NCI-H1092 (cell line): Measurements from ENCODE around the gene AKAP13.

Source experiments
- DNase-seq: peaks from one replicate; lab custom pipeline; 2025; lab: John Stamatoyannopoulos, UW

Gene AKAP13

DNA sequence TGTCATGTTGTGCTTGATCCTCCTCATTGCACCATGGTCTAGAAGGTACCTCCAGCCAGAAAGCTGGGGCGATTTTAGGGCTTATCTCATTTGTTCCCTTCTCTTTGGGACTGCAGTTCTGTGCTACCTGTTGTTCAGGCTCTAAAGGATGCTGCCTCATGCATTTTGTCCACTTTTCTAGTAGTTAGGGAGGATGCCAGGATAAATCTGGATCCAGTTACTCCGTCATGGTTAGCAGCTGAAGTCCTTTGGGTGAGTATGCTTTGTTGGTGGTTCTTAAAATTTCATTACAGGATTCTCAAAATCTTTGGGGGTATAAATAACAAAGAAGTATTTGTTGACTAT lies 8.9 kb downstream of the AKAP13 start:
- no peak for DNase-seq

- DNase-seq, result no peak
These were observed 9.4 kb downstream of the AKAP13 start for GRCh38 chr15:85389772-85390171.

- no peak for DNase-seq
These were observed 12.8 kb downstream of the AKAP13 start for GRCh38 chr15:85393210-85393609.

DNA sequence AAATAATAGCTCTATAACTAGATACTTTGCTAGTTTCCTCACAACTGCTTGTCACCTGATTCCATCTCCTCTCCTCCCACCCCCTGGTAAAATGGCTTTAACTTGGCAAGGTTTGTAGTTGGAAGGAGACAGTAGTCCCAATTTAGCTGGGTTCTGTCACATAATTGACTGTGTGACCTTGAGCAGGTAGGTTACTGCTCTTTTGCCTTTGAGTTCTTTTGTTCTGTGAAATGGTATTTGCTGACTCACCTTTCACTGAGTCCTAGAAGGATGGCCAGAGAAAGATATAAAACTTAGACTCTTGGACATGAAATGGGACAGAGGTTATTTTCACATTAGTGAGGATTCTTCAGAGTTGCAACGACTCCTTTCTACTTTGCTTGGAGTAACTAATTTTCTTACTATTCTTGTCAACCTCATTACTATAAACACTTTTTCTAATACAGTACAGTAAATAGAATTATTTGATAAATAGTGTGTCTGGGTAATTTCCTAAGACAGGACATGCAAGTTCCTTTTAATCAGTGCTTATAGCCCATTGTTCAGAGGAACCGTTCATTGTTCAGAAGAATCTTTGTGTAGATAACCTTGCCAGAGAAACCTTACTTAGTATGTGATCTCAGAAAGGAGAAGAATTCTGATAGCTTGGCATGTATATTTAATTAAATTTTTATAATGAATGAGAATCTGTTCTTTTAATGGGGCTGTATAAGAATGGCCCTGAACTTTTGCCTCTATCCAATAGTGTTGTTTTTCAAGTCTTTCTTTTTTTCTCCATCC lies 14.3 kb downstream of the AKAP13 start:
- no peak for DNase-seq

GRCh38 chr15:85396554-85396953 lies 16.2 kb downstream of the AKAP13 start:
- DNase-seq, result no peak

DNA sequence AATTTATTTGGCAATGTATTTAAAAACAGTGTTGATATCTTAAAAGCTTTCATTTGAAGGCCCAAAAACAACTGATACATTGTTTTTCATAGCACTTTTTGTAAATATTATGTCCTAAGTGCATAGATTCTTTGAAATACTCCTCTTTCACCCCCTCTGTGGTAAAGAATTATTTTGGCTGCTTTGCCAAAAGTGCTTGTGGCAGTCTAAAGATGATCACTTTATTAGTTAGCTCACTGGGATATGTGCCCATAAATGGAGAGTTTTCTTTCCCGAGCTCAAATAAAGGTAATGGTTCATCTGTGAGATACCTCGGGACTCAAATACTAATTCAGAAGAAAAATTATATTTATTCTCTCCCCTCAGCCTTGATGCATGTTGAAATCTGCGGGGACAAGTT lies 16.7 kb downstream of the AKAP13 start:
- no peak for DNase-seq

DNA sequence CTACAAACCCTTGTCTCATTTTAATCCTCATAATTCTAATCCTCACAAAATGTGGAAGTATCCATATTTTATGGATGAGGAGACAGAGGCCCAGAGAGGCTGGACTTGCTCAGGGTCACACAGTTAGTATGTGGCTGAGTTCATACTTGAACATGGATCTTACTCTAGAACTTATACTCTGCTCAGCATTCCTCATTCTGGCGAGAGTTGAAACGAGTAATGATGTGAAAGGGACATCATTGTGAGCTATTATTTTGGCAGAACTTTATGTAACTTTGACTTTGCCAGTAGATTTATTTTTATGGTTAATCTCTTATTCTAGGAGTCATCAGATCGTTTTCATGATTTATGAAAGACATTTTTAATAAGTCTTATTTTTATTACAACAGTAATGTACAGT lies 17.5 kb downstream of the AKAP13 start:
- no peak for DNase-seq

GRCh38 chr15:85398822-85399221 lies 18.4 kb downstream of the AKAP13 start:
- DNase-seq, result no peak

GRCh38 chr15:85399627-85400026 lies 19.2 kb downstream of the AKAP13 start:
- DNase-seq, result no peak

- DNase-seq, result no peak
These were observed 20.2 kb downstream of the AKAP13 start for GRCh38 chr15:85400606-85401005.

DNA sequence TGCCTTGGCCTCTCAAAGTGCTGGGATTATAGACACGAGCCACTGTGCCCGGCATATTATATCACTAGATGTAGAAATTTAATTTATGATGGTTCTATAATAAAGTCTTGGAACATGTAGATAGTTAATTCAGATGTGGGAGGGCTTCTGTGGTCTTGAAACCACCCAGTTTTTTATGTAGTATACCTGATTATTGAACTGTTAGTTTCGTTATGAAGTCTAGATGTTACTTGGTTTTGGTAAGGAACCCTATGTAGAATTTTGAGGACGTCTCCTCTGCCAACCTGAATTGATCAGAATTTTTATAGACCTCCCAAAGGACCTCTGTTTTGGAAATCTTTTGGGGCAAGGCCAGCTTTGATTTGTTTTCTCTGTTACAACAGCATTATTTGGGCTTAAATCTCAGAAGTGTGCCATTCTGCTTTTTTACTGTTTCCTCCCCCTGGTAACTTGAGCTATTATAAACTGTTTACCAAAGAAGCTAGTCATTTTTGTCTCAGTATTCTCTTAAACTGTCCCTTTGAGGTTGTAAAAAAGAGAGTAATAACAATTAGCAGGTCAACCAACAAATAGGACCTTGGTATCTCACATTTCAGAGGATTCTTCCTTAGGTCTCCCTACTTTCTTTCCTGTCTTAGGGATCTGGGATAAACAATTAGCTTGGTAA lies 20.8 kb downstream of the AKAP13 start:
- no peak for DNase-seq

DNA sequence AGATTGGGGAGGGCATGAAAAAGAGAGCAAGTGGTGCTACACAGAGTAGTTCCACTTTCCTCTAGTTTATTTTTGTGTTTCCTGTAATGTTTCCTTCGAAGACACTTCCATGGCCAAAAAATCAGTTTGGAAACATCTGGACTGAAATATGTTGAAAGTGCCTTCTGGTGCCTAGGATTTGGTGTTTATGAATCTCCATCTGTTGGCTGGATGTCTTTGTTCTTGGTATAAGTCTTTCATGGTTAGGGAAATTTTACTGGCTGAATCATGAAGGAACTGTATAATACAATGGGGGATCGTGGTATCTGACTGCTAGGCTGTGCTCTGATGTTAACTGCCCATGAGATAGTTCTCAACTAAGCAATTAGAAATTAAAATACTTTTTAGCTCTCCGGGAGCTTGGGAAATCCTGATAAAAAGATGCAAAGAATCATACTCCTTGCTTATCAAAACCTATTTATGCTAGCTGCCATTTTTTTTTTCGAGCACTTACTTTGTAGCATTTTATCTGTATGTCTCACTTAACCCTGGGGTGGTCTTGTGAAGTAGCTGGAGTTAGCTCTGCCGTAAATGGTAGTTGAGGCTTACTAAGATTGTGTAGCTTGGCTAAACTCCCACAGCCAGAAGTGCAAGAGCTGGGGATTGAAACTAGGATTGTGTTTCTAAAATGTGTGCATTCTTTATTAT lies 21.9 kb downstream of the AKAP13 start:
- DNase-seq, result no peak

DNA sequence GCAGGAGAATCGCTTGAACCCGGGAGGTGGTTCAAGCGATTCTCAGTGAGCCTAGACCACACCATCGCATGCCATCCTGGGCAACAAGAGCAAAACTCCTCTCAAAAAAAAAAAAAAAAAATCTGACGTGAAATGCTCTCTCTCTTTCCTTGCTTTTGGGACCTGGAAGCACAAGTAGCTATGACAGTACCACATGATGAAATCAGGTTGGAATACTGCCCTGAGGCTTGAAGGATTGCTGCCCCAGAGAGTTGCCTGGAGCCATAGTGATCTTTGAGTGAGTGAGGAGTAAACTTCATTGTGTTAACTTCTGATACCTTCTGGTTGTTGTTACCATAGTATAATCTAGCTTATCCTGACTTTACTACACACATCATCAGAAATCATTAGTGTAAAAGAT lies 23.3 kb downstream of the AKAP13 start:
- DNase-seq, result no peak

- no peak for DNase-seq
These were observed 23.9 kb downstream of the AKAP13 start for GRCh38 chr15:85404176-85404917.

DNA sequence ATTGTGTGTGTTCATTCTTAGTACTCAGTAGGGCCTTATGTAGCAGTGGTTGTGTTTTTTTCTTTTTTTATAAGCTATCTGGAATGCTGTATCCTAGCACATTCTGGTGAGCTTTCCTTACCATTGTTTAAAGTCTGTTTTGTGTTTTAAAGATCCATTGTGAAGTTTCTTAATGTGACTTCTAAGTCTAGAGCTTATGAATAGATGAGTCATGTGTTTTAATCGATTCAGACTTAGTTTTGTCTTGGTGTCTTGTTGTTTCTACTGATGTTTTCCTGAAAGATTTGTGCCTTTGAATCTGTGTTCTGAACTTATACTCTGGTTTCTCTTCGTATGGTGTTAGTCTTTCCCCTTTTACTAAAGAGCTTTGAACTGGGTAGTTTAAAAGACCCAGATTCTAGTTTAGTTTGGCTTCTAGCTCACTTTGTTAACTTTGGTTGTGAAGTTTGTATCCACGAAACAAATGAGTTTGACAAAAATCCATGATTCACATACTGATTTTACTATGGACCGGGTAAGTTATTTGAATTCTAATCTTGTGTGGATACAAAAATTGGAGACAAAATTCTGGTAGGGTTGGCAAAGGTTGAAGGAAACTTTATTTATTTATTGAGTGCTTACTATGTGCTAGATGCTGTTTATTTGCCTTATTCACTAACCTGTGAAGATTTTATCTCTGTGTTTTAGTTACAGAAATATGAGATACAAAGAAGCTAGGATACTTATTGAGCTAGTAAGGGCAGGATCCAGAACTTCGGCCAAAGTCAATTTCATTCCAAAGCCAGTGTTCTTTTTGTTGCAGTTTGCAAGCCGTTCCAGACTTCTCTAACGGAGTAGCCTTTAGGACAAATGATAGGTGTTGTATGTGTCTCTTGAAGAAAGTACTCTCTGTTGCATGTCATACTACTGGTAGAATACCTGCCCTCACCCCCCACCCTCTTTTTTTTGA lies 24.8 kb downstream of the AKAP13 start:
- no peak for DNase-seq

GRCh38 chr15:85406916-85407315 lies 26.5 kb downstream of the AKAP13 start:
- no peak for DNase-seq

DNA sequence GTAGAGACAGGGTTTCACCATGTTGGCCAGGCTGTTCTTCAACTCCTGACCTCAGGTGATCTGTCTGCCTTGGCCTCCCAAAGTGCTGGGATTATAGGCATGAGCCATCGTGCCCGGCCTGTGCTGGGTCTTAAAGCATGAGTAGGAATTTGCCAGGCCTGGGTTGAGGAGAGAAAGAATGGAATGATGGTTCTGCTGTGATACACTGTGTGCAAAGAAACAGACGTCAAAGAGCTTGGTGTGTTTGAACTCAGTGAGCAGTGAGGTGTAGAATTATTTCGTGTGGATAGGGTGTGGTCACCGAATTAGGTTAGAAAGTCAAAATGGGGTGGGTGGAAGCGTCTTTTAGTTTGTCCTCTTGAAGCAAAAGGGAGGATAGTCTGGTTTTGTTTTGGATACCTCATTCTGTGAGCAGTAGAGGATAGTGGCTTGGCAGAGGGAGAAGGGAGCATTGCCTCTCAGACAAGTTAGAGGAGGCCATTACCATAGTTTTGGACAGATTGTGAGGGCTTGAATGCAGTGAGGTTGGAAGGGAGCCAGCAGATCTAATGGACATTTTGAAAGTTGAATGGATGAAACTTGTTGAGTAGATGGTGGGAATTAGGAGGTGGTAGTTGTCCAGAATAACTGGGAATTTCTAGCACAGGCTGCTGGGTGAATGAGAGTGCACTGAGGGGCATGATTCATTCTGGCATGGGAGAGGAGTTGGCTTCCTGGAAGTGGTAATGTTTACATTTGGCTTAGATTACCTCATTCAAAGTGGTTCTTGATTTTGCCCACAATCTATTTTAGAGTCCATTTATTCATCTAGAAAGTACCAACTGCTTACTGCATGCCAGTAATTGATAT lies 27.2 kb downstream of the AKAP13 start:
- DNase-seq, result no peak

GRCh38 chr15:85408270-85408746 lies 27.9 kb downstream of the AKAP13 start:
- DNase-seq, result no peak

DNA sequence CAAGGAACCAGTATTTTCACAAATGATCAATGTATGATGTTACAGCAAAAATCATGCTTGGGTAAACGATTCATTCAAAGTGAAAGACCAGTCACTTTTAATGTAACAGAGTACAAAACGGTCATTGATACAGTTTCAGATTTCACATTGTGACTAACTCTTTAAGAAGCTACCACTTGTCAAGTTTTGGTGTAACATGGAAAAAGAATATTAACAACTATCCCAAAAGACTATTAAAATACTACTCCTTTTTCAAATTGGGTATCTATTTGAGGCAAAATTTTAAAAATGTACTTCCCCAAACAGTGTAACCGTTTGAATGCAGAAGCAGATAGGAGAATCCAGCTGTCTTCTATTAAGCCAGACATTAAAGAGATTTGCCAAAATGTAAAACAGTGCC lies 31.7 kb downstream of the AKAP13 start:
- DNase-seq, result no peak
